HCT116 (cell line): Measurements from ENCODE around the gene PDSS2.

Experiments
- CEBPB ChIP-seq: IDR thresholded peaks from 2 replicates; pipeline ENCODE4 v1.6.1; 2012; ENCODE audit warnings: low read depth
- CTCF ChIP-seq, 3 experiments: fragments of 200-600 bp in 1 of 3; sonication (generic) in 1 of 3; IDR thresholded peaks in 2 of 3; conservative IDR thresholded peaks in 1 of 3; 2 replicates each; pipeline ENCODE4 v1.5.1; 2012 to 2017; ENCODE audit warnings: low read depth in 2 of 3, low read length in 2 of 3, antibody characterized with exemption in 1 of 3, borderline replicate concordance in 1 of 3, control low read depth in 1 of 3, mild to moderate bottlenecking in 1 of 3, mixed read lengths in 1 of 3, mixed run types in 1 of 3, moderate library complexity in 1 of 3; ENCODE audit not compliant: insufficient read depth in 1 of 3
- FOSL1 ChIP-seq: IDR thresholded peaks from 2 replicates; pipeline ENCODE4 v1.6.1; 2012; ENCODE audit warnings: low read depth
- JUND ChIP-seq: IDR thresholded peaks from 2 replicates; pipeline ENCODE4 v1.6.1; 2012
- MAX ChIP-seq: IDR thresholded peaks from 2 replicates; pipeline ENCODE4 v1.6.1; 2012
- POLR2AphosphoS5 ChIP-seq: IDR thresholded peaks from 2 replicates; pipeline ENCODE4 v1.6.1; 2011; ENCODE audit warnings: mild to moderate bottlenecking, low read depth, low read length, moderate library complexity
- RAD21 ChIP-seq: IDR thresholded peaks from 2 replicates; pipeline ENCODE4 v1.6.1; 2012; ENCODE audit warnings: low read depth, mild to moderate bottlenecking
- TCF7L2 ChIP-seq: IDR thresholded peaks from 2 replicates; pipeline ENCODE4 v1.7.0; 2011; ENCODE audit warnings: borderline replicate concordance, inconsistent platforms; ENCODE audit not compliant: insufficient read depth, insufficient read length; ENCODE audit errors: extremely low read depth

- TF ChIP-seq CTCF (IDR thresholded peaks at IDR 0.05 in 2 of 3, conservative IDR thresholded peaks at IDR 0.05 in 1 of 3; ENCODE audit: borderline replicate concordance in 1 of 3, insufficient read depth in 1 of 3, low read depth in 2 of 3, low read length in 2 of 3) (no peak), RAD21 (no peak), TCF7L2 (no peak), MAX (no peak), CEBPB (no peak), POLR2AphosphoS5 (no peak), FOSL1 (no peak), JUND (no peak)
Measured at GRCh38 chr6:107106165-107106564, 353.2 kb downstream of the PDSS2 start.
